K562 (cell line): ENCODE results near the gene CTNNBL1.

ENCODE experiments used
- FOXA1 ChIP-seq: fragments of 450-650 bp; IDR thresholded peaks from 2 replicates; pipeline ENCODE4 v1.6.1; 2016; ENCODE audit warnings: mild to moderate bottlenecking, borderline replicate concordance
- GATAD2A ChIP-seq: fragments of 450-650 bp; IDR thresholded peaks from 2 replicates; pipeline ENCODE4 v1.6.1; 2017
- HNRNPH1 ChIP-seq: fragments of 200-400 bp; formaldehyde crosslinking; optimal IDR thresholded peaks from 2 replicates; pipeline ENCODE3; 2017; ENCODE audit warnings: low read depth, mild to moderate bottlenecking, low read length, moderate library complexity
- MAZ ChIP-seq, 2 experiments: fragments of 450-650 bp in 1 of 2; sonication (generic) in 1 of 2; formaldehyde crosslinking; IDR thresholded peaks in 1 of 2; conservative IDR thresholded peaks in 1 of 2; 2 replicates each; pipeline versions ENCODE4 v1.4.0 to v1.5.0; 2020; ENCODE audit warnings: mild to moderate bottlenecking in 1 of 2, missing genetic modification reagents in 1 of 2
- NBN ChIP-seq: fragments of 450-650 bp; IDR thresholded peaks from 2 replicates; pipeline ENCODE4 v1.6.1; 2016; ENCODE audit warnings: low read depth, mild to moderate bottlenecking
- RFX5 ChIP-seq: IDR thresholded peaks from 2 replicates; pipeline ENCODE4 v1.6.1; 2011; ENCODE audit warnings: low read depth, mild to moderate bottlenecking, improper control_type of control experiment, low read length
- STAT5B ChIP-seq: fragments of 250-450 bp; sonication (Bioruptor Pico); IDR thresholded peaks from 2 replicates; pipeline ENCODE4 v1.8.0; 2021; ENCODE audit warnings: mild to moderate bottlenecking, inconsistent platforms
- UBTF ChIP-seq, 2 experiments: IDR thresholded peaks; 2 replicates each; pipeline ENCODE4 v1.6.1; 2012; ENCODE audit warnings: improper control_type of control experiment in 2 of 2, low read depth in 2 of 2, low read length in 2 of 2, borderline replicate concordance in 1 of 2
- ZNF175 ChIP-seq: fragments of 200-800 bp; sonication (Bioruptor generic); IDR thresholded peaks from 2 replicates; pipeline ENCODE4 v1.6.1; 2016; ENCODE audit warnings: low read depth, mild to moderate bottlenecking, missing genetic modification characterization, missing compliant biosample characterization
- TF ChIP-seq, protein P1 (sequence below), 3 experiments: IDR thresholded peaks in 2 of 3; conservative IDR thresholded peaks in 1 of 3; 2 replicates each; pipeline ENCODE4 v1.5.1; 2011 to 2012; ENCODE audit warnings: low read length in 3 of 3, mild to moderate bottlenecking in 3 of 3, control low read depth in 2 of 3, improper control_type of control experiment in 1 of 3, inconsistent platforms in 1 of 3, low read depth in 1 of 3, mixed read lengths in 1 of 3, moderate library complexity in 1 of 3; ENCODE audit not compliant: insufficient read depth in 2 of 3

DNA sequence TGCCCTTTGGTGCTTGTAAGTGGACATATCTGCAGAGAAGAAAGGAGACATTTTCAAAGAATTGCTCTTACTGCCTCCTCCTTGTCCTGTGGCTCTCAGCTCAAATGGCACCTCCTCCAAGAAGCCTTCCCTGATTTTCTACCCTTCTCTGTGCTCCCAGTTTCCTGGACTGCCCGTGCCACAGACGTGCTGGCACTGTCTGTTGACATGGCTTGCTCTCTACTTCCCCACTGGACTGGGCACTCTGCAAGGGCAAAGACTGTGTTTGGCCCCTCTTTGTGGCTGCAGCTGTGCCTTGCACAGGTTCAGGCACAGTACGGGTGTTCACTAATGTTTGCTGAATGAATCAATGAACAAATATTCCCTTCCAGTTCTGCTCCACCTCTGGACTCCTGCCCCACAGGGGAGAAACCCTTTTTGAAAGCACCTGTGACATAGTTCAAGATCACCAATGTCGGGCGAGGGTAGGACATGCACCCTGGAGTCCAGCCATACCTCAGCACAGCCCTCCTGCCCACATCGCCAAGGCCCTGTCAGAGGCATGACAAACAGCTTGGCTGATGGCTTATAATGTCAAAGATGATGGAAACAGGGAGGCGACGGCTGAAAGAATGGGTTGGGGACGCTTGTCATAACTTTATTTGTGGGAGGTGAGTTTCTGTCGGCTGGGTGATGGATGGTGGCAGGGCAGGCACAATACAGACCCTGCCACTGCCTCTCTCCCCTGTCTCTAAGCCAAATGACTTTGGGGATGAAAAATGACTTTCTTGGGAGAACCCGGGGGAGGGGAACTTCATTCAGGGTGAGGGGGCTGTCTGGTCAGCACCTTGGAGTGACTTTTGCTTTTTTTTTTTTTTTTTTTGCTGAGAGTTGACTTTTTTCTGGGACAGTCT lies 15.6 kb upstream of the CTNNBL1 start:
- TF ChIP-seq RFX5 (no peak), UBTF (IDR thresholded peaks at IDR 0.05; ENCODE audit: borderline replicate concordance in 1 of 2, low read depth in 2 of 2, low read length in 2 of 2) (no peak), STAT5B (CRISPR knock-in tag) (no peak), ZNF175 (no peak), MAZ (CRISPR knock-in tag; conservative IDR thresholded peaks at IDR 0.05 in 1 of 2, IDR thresholded peaks at IDR 0.05 in 1 of 2) (no peak), NBN (no peak), FOXA1 (no peak), GATAD2A (no peak), HNRNPH1 (no peak)
- TF ChIP-seq, protein P1, sequence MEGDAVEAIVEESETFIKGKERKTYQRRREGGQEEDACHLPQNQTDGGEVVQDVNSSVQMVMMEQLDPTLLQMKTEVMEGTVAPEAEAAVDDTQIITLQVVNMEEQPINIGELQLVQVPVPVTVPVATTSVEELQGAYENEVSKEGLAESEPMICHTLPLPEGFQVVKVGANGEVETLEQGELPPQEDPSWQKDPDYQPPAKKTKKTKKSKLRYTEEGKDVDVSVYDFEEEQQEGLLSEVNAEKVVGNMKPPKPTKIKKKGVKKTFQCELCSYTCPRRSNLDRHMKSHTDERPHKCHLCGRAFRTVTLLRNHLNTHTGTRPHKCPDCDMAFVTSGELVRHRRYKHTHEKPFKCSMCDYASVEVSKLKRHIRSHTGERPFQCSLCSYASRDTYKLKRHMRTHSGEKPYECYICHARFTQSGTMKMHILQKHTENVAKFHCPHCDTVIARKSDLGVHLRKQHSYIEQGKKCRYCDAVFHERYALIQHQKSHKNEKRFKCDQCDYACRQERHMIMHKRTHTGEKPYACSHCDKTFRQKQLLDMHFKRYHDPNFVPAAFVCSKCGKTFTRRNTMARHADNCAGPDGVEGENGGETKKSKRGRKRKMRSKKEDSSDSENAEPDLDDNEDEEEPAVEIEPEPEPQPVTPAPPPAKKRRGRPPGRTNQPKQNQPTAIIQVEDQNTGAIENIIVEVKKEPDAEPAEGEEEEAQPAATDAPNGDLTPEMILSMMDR (IDR thresholded peaks at IDR 0.05 in 2 of 3, conservative IDR thresholded peaks at IDR 0.05 in 1 of 3; ENCODE audit: insufficient read depth in 2 of 3, low read depth in 1 of 3, low read length in 3 of 3): no peak
